Measurements from ENCODE around the gene RYR2.

GRCh38 chr1:237677979-237678378 is 636.0 kb downstream of the RYR2 start:
- TF ChIP-seq CTCF (IDR thresholded peaks at IDR 0.05) (peak in 4 of 7 experiments; percentile 25 to 37 (median 34)), POLR2A (IDR thresholded peaks at IDR 0.05) (no peak)
